HG03521 (cell line): Measurements from ENCODE around the gene AFAP1L2.

ENCODE experiments used
- ATAC-seq: cut with Tn5 transposase; IDR thresholded peaks from one replicate; pipeline ENCODE4 v1.9.1; 2021; ENCODE audit warnings: mild to moderate bottlenecking, moderate library complexity; ENCODE audit not compliant: unreplicated experiment

AFAP1L2 gene

DNA sequence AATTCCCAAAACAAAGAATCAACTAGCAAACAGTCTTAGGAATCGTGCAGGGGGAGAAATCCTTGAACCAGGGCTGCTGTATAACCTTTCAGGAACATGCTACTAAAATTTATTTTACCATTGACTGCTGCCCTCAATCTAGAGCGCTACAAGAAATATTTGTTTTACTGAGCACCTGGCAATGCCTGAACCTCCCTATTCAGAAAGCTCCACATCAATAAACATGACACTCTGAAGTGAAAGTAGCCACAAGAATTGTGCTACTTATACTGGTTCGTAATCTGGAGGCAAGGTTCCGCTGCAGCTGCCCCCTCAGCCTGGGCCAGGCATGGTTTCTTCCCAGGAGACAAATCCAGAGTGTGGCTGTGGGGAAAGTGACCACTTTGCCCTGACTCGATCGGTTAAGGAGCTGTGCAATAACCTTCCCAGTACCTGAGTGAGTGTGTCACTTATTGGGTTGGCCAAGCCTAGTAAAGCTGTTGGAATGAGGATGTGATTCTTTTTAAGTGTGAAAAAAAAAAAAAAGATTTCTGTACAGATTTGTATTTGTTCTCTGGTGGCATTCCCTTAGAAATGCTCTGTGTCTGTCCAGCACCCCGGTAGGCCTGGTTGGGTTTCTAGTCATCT is 157.5 kb downstream of the AFAP1L2 start:
- ATAC-seq: no peak

DNA sequence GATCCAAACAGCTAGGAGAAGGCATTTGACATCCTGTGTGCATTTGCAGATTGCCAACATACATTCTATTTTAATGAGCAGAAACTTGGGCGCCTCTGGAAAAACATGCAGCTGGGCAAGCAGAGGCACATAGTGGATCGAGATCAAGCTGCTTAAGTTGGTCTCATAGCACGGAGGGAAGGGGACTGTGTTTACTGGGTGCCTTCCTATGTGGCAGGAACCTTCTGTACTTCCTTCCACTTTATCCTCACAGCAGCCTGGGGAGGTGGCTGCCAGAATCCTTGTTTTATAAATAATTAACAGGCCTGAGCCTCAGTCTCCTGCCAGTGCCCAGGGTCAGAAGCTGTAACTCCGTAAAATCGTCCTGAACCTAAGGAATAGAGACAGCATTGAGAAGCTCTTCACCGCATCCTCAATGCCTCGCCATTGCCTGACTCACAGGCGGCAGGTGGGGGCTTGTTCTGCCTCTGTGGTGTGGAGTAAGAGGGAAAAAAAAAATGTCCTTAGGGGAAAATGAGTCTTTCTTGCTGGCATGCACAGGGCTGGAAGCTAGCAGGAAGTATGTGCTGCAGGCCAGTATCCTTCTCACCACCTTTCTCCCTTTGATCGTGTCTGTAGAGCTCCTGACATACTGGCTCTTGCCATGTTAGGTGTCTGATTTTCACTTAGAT is 159.0 kb downstream of the AFAP1L2 start:
- no peak for ATAC-seq
